ENCODE measurements around the gene PAOX. TPM values are rescaled to one million over a fixed set of nuclear protein-coding genes. Genes with fewer than 3 reads are reported as not detected.
"Not testable (repeated sequence)": the region's sequence is repeated elsewhere in the genome, so short reads cannot be mapped to it uniquely, and the experiment has no call there.

PAOX gene
- total and polyA plus RNA-seq, 2 donors (not counting 1 experiment from before 2014, with no cell fraction given) = 21.1 to 24.9 TPM

DNA sequence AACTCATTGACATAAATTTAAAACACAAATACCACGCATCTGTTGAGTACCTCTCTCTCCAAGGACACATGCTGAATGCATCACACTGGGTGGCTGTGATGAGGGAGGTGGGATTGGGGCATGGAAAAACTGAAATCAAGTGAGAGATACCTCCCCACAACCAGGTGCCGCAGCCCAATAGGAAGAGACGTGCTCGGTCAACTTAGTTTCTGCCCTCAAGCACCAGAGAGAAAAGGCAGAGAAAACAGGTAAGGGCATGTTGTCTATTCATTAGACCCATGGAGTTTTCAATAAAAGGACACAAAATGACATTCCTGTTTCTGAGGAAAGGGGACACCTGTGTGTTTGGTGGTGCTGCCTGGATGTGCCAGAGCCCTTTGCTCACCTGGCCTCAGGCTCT, 50.5 kb downstream of the PAOX start:
- H3K9me3 ChIP-seq (ENCODE audit: control extremely low read depth in 1 of 3, control insufficient read depth in 2 of 3, insufficient read depth in 1 of 3, low read length in 2 of 3); H3K27me3 Mint-ChIP-seq; DNase-seq; CTCF ChIA-PET; H3K4me3 Mint-ChIP-seq; H3K4me1 ChIP-seq (ENCODE audit: control insufficient read depth in 2 of 2, insufficient read depth in 2 of 2, low read length in 2 of 2); ATAC-seq (ENCODE audit: low read depth); H3K27ac ChIP-seq (ENCODE audit: low read length in 2 of 2); H3K27me3 ChIP-seq (replicated peaks in 1 of 4; ENCODE audit: control extremely low read depth in 1 of 4, control insufficient read depth in 3 of 4, insufficient read depth in 4 of 4, low read length in 3 of 4); H3K36me3 ChIP-seq (replicated peaks in 1 of 2; ENCODE audit: control extremely low read depth in 1 of 2, control insufficient read depth in 1 of 2, extremely low read depth in 1 of 2, insufficient read depth in 2 of 2, low read length in 1 of 2); H2AFZ ChIP-seq (ENCODE audit: insufficient read depth, low read depth, low read length, poor library complexity, severe bottlenecking); H3K79me2 ChIP-seq (ENCODE audit: control insufficient read depth, insufficient read depth, low read length); H3K4me3 ChIP-seq (ENCODE audit: control extremely low read depth in 1 of 5, extremely low read depth in 1 of 5, insufficient read depth in 1 of 5, low read depth in 2 of 5, low read length in 4 of 5); intact Hi-C loops (cut with micrococcal nuclease); H3K4me1 Mint-ChIP-seq; H4K20me1 ChIP-seq (ENCODE audit: control insufficient read depth, insufficient read depth, low read length, poor library complexity, severe bottlenecking); H3K27ac Mint-ChIP-seq; H3K4me2 ChIP-seq (replicated peaks; ENCODE audit: low read depth, low read length, poor library complexity, severe bottlenecking); H3K9ac ChIP-seq (ENCODE audit: low read length); H3K9me3 Mint-ChIP-seq (ENCODE audit: insufficient read depth): not testable (repeated sequence)
- WGBS (ENCODE audit: insufficient coverage) = no CpG with 5 or more reads among the region's 4 CpGs
- POLR2A ChIA-PET = interaction anchor here (0.6 kb wide), 1 partner anchor 41 kb away, joined by 4 read pairs; no protein-coding TSS in a partner anchor

DNA sequence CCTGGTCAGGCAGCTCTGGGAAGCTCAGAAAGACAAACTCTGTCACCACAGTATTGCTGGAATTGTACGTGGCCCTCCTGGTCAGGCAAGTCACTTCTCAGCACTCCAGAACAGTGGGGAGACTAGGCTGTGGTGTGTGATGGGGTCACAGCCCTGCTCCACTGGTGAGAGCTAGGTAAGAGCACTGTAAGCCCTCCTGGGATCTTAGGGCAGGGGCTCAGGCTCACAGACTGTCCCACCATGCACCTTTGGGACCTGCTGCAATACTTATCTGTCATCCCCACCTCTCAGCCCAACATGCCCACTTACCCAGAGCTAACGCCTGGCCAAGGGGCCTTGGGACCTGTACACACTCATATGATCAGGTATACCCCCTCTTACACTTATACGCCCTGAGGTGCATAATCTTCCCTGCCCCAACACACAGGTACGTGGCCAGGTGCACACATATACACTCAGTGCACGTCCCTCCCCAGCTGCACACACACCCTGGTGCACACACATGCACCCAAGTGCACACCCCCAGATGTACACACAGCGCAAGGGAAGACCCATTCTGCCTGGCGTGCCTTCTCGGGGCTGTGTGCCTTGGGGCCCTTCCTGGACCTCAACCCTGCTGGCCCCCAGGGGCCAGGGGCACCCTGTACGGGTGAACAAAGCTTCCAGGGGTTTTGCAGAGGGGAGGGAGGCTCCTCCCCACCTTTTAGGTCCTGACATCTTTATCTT, 53.0 kb downstream of the PAOX start:
- CTCF ChIA-PET; H3K27ac ChIP-seq (ENCODE audit: low read length in 2 of 2); POLR2A ChIA-PET; H2AFZ ChIP-seq (ENCODE audit: insufficient read depth, low read depth, low read length, poor library complexity, severe bottlenecking); H3K27me3 Mint-ChIP-seq; H3K27ac Mint-ChIP-seq; H3K9ac ChIP-seq (ENCODE audit: low read length); H3K4me2 ChIP-seq (replicated peaks; ENCODE audit: low read depth, low read length, poor library complexity, severe bottlenecking); H4K20me1 ChIP-seq (ENCODE audit: control insufficient read depth, insufficient read depth, low read length, poor library complexity, severe bottlenecking); H3K4me1 ChIP-seq (ENCODE audit: control insufficient read depth in 2 of 2, insufficient read depth in 2 of 2, low read length in 2 of 2); H3K4me1 Mint-ChIP-seq; DNase-seq; ATAC-seq (ENCODE audit: low read depth); H3K27me3 ChIP-seq (replicated peaks in 1 of 4; ENCODE audit: control extremely low read depth in 1 of 4, control insufficient read depth in 3 of 4, insufficient read depth in 4 of 4, low read length in 3 of 4); H3K9me3 ChIP-seq (ENCODE audit: control extremely low read depth in 1 of 3, control insufficient read depth in 2 of 3, insufficient read depth in 1 of 3, low read length in 2 of 3); H3K9me3 Mint-ChIP-seq (ENCODE audit: insufficient read depth); H3K79me2 ChIP-seq (ENCODE audit: control insufficient read depth, insufficient read depth, low read length); H3K36me3 ChIP-seq (replicated peaks in 1 of 2; ENCODE audit: control extremely low read depth in 1 of 2, control insufficient read depth in 1 of 2, extremely low read depth in 1 of 2, insufficient read depth in 2 of 2, low read length in 1 of 2); H3K4me3 Mint-ChIP-seq; H3K4me3 ChIP-seq (ENCODE audit: control extremely low read depth in 1 of 5, extremely low read depth in 1 of 5, insufficient read depth in 1 of 5, low read depth in 2 of 5, low read length in 4 of 5): not testable (repeated sequence)
- intact Hi-C loops (cut with micrococcal nuclease) = loop anchor here (10.0 kb wide), 1 partner anchor 93 kb away; the partner anchor contains the start of gene CYP2E1
- WGBS (ENCODE audit: insufficient coverage) = no CpG with 5 or more reads among the region's 9 CpGs

DNA sequence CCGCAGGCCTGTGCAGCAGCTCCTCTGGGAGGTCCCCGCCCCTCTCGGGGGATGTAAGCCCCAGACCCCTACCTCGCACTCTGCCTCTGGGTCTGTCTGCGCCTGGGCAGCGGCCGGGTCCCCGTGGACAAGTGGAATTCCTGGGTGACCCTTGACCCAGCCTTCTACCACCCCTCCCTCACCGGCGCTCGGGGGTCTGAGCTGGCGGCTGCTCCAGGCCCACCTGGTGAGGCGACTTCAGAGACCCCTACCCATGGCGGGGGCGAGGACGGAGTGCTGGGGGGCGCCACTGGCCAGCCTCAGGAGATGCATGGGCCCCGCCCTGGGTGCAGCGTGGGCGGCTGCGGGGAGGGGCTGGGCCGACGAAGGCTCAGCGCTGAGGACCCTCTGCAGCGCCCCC, 53.7 kb downstream of the PAOX start:
- H4K20me1 ChIP-seq (ENCODE audit: control insufficient read depth, insufficient read depth, low read length, poor library complexity, severe bottlenecking); H3K27me3 ChIP-seq (replicated peaks in 1 of 4; ENCODE audit: control extremely low read depth in 1 of 4, control insufficient read depth in 3 of 4, insufficient read depth in 4 of 4, low read length in 3 of 4); CTCF ChIA-PET; H2AFZ ChIP-seq (ENCODE audit: insufficient read depth, low read depth, low read length, poor library complexity, severe bottlenecking); H3K79me2 ChIP-seq (ENCODE audit: control insufficient read depth, insufficient read depth, low read length); H3K4me1 ChIP-seq (ENCODE audit: control insufficient read depth in 2 of 2, insufficient read depth in 2 of 2, low read length in 2 of 2); DNase-seq; H3K4me3 ChIP-seq (ENCODE audit: control extremely low read depth in 1 of 5, extremely low read depth in 1 of 5, insufficient read depth in 1 of 5, low read depth in 2 of 5, low read length in 4 of 5); ATAC-seq (ENCODE audit: low read depth); H3K9ac ChIP-seq (ENCODE audit: low read length); H3K4me1 Mint-ChIP-seq; H3K27me3 Mint-ChIP-seq; H3K9me3 Mint-ChIP-seq (ENCODE audit: insufficient read depth); H3K4me2 ChIP-seq (replicated peaks; ENCODE audit: low read depth, low read length, poor library complexity, severe bottlenecking); H3K4me3 Mint-ChIP-seq; H3K36me3 ChIP-seq (replicated peaks in 1 of 2; ENCODE audit: control extremely low read depth in 1 of 2, control insufficient read depth in 1 of 2, extremely low read depth in 1 of 2, insufficient read depth in 2 of 2, low read length in 1 of 2); H3K27ac ChIP-seq (ENCODE audit: low read length in 2 of 2); H3K9me3 ChIP-seq (ENCODE audit: control extremely low read depth in 1 of 3, control insufficient read depth in 2 of 3, insufficient read depth in 1 of 3, low read length in 2 of 3); H3K27ac Mint-ChIP-seq; POLR2A ChIA-PET: not testable (repeated sequence)
- intact Hi-C loops (cut with micrococcal nuclease) = loop anchor here (10.0 kb wide), 1 partner anchor 92 kb away; the partner anchor contains the start of gene CYP2E1
- WGBS (ENCODE audit: insufficient coverage) = no CpG with 5 or more reads among the region's 25 CpGs
